Activated CD4-positive, alpha-beta memory T cell treated with anti-CD3 and anti-CD28 coated beads, Interleukin-2, amount 10 ng/mL, durations not matched to agents 7 days and 5 days (primary cell): ENCODE data around the gene CNR2. TPM values are rescaled to one million over a fixed set of nuclear protein-coding genes. Genes with fewer than 3 reads are reported as not detected.
A peak's percentile ranks its signal among the peaks of the same experiment; 100 is the strongest.

Experiments used
- CTCF ChIA-PET: fragments of 350-600 bp; sonication (Branson Sonifier 250); formaldehyde crosslinking; loops from one replicate; lab custom pipeline; 2021; ENCODE audit warnings: antibody characterized with exemption, inconsistent platforms; lab: Charles Lee
- POLR2A ChIA-PET: fragments of 350-600 bp; sonication (Branson Sonifier 250); formaldehyde crosslinking; loops from one replicate; lab custom pipeline; 2021; ENCODE audit warnings: antibody characterized with exemption; lab: Charles Lee
- DNase-seq: peaks from one replicate; pipeline ENCODE4 v3.0.0-alpha.2; 2020
- H3K27ac Mint-ChIP-seq: one replicate; pipeline ENCODE4 v1.8.0; 2021; ENCODE audit warnings: mild to moderate bottlenecking, mixed read lengths
- H3K27me3 Mint-ChIP-seq: one replicate; pipeline ENCODE4 v1.8.0; 2021; ENCODE audit warnings: mixed read lengths
- H3K36me3 Mint-ChIP-seq: one replicate; pipeline ENCODE4 v1.8.0; 2021; ENCODE audit warnings: low read depth, mixed read lengths
- H3K4me1 Mint-ChIP-seq: one replicate; pipeline ENCODE4 v1.8.0; 2021; ENCODE audit warnings: mixed read lengths
- H3K4me3 Mint-ChIP-seq: one replicate; pipeline ENCODE4 v1.8.0; 2021; ENCODE audit warnings: mild to moderate bottlenecking, mixed read lengths
- H3K9me3 Mint-ChIP-seq: one replicate; pipeline ENCODE4 v1.8.0; 2021; ENCODE audit warnings: mixed read lengths
- total RNA-seq, 2 experiments: library from RNA; stranded (reverse); gene quantifications; one replicate each; pipeline ENCODE4 v1.2.3, GENCODE V29; 2021

CNR2 gene
- total RNA-seq, 2 experiments from 2014 or later: 0.08 TPM; not detected in 1

DNA sequence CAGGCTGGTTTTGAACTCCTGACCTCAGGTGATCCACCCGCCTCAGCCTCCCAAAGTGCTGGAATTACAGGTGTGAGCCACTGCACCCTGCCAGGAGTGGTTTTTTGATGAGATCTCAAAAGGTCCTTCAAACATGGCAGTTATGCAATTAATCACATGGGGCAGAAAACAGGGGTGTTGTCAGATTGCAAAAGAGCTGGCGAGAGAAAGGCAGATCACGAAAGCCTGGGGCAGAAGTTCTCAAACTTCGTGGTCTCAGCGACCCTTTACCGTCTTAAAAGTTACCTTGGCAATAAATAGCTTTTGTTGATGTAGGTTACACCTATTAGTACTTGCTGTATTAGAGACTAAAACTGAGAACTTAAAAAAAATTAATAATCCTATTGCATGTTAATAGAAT lies 16.1 kb downstream of the CNR2 start:
- Mint-ChIP-seq H3K4me1 (peaks cover 16% of the 10 kb centered on the region), H3K4me3 (no peak overlapping the region), H3K27ac (no peak overlapping the region), H3K27me3 (peaks cover 21% of the 10 kb centered on the region), H3K36me3 (no peaks in the 10 kb centered on the region), H3K9me3 (no peaks in the 10 kb centered on the region)
- ChIA-PET CTCF (interaction anchor here (0.7 to 2.0 kb wide), 2 partner anchors 20 to 912 kb away, joined by 3 to 5 read pairs; no protein-coding TSS in a partner anchor), POLR2A (no interaction called here)
- no peak for DNase-seq

- Mint-ChIP-seq H3K36me3 (no peaks in the 10 kb centered on the region), H3K4me3 (no peak overlapping the region), H3K27ac (no peak overlapping the region), H3K4me1 (peaks cover 16% of the 10 kb centered on the region), H3K27me3 (peaks cover 19% of the 10 kb centered on the region), H3K9me3 (no peaks in the 10 kb centered on the region)
- CTCF ChIA-PET: interaction anchor here (0.7 to 2.0 kb wide), 2 partner anchors 20 to 911 kb away, joined by 3 to 5 read pairs; no protein-coding TSS in a partner anchor
- no peak for DNase-seq
- POLR2A ChIA-PET: no interaction called here
Observed at GRCh38 chr1:23896491-23896890, 16.7 kb downstream of the CNR2 start.

GRCh38 chr1:23895993-23896392 lies 17.2 kb downstream of the CNR2 start:
- peaks cover 17% of the 10 kb centered on the region for H3K27me3 Mint-ChIP-seq
- H3K4me3 Mint-ChIP-seq: no peak overlapping the region
- no peak overlapping the region for H3K27ac Mint-ChIP-seq
- ChIA-PET POLR2A (no interaction called here), CTCF (interaction anchor here (2.0 kb wide), 1 partner anchor 21 kb away, joined by 5 read pairs; no protein-coding TSS in a partner anchor)
- no peaks in the 10 kb centered on the region for H3K36me3 Mint-ChIP-seq
- peaks cover 16% of the 10 kb centered on the region for H3K4me1 Mint-ChIP-seq
- DNase-seq: no peak
- no peaks in the 10 kb centered on the region for H3K9me3 Mint-ChIP-seq

DNA sequence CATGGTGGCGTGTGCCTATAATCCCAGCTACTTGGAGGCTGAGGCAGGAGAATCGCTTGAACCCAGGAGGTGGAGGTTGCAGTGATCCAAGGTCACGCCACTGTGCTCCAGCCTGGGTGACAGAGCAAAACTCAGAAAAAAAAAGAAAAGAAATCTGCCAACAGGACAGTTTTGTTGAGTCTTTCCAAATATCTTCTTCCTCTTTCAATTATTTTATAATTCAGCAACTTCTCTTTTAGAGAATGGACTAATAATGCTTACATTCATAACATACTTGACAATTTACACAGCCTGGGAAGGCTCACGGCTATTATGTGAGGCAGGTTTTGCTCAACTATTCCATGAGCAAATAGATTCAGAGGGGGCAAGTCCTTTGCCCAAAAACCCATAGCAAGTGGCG lies 18.1 kb downstream of the CNR2 start:
- peaks cover 14% of the 10 kb centered on the region for H3K4me1 Mint-ChIP-seq
- no peaks in the 10 kb centered on the region for H3K36me3 Mint-ChIP-seq
- no peaks in the 10 kb centered on the region for H3K9me3 Mint-ChIP-seq
- H3K27ac Mint-ChIP-seq: no peak overlapping the region
- no peak overlapping the region for H3K4me3 Mint-ChIP-seq
- POLR2A ChIA-PET: no interaction called here
- no peak for DNase-seq
- CTCF ChIA-PET: no interaction called here
- H3K27me3 Mint-ChIP-seq: peaks cover 12% of the 10 kb centered on the region

DNA sequence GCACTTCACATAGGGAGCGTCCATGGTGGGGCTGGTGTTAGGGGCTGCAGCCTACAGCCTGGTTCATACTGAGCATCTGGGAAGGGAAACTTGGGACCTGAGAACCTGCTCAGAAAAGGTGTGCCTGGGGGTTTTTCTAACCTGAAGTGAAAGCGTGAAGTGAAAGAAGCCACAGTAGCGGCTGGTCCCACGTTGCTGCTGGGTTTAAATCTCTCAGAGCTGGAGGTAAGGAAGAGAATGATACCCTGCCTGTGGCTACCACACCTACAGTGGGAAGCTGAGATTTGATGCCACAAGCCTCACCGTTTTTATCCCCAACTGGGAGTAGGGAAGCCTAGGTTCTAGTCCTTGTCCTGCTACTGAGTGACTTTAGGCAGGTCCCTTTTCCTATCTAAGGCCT lies 24.1 kb downstream of the CNR2 start:
- Mint-ChIP-seq H3K27me3 (peaks cover 7% of the 10 kb centered on the region), H3K4me1 (no peaks in the 10 kb centered on the region), H3K9me3 (no peaks in the 10 kb centered on the region), H3K36me3 (no peaks in the 10 kb centered on the region), H3K4me3 (no peak overlapping the region), H3K27ac (no peak overlapping the region)
- DNase-seq: no peak
- POLR2A ChIA-PET: no interaction called here
- CTCF ChIA-PET: interaction anchor here (0.6 kb wide), 1 partner anchor 119 kb away, joined by 4 read pairs; no protein-coding TSS in a partner anchor

GRCh38 chr1:23885222-23885621 lies 27.9 kb downstream of the CNR2 start:
- ChIA-PET CTCF (no interaction called here), POLR2A (interaction anchor here (0.6 kb wide), 1 partner anchor 20 kb away, joined by 3 read pairs; no protein-coding TSS in a partner anchor)
- Mint-ChIP-seq H3K27ac (no peak overlapping the region), H3K36me3 (no peaks in the 10 kb centered on the region), H3K4me1 (no peaks in the 10 kb centered on the region), H3K9me3 (no peaks in the 10 kb centered on the region), H3K27me3 (peaks cover 4% of the 10 kb centered on the region), H3K4me3 (no peak overlapping the region)
- DNase-seq: no peak

DNA sequence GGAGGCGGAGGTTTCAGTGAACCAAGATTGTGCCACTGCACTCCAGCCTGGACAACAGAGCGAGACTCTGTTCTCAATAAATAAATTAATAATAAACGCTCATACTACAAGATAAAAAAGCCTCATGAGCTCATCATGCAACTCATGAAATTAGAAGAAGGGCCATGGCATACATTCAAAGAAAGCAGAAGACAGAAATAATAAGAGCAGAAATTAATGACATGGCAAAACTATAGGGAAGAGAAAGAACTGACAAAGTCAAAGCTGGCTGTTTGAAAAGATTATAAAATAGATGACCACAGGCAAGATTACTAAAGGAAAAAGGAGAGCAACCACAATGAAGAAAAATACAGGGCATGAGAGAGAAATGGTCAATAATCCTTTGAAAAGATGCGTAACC lies 30.4 kb downstream of the CNR2 start:
- no peak for DNase-seq
- ChIA-PET POLR2A (no interaction called here), CTCF (no interaction called here)
- Mint-ChIP-seq H3K4me3 (no peak overlapping the region), H3K4me1 (no peaks in the 10 kb centered on the region), H3K27me3 (peaks cover 4% of the 10 kb centered on the region), H3K36me3 (peaks cover 8% of the 10 kb centered on the region), H3K27ac (no peak overlapping the region), H3K9me3 (peaks cover 14% of the 10 kb centered on the region)

DNA sequence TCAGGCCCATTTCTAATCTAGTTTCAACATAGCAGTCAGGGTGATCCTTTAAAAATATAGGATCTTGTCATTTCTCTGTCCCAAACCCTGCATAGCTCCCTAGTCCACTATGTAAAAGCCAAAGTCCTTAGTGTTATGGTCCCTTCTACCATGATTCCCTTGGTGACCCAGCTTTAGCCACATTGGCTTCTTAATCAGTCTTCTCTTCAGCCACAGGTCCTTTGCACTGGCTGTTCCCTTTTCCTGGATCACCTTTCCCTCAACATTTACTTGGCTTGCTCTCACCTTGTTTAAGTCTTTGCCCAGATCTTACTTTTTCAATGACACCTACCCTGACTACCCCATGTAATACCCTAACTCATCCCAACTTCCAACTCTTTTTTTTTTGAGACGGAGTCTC lies 33.4 kb downstream of the CNR2 start:
- ChIA-PET CTCF (no interaction called here), POLR2A (interaction anchor here (0.6 kb wide), 1 partner anchor 17 kb away, joined by 3 read pairs; no protein-coding TSS in a partner anchor)
- H3K27ac Mint-ChIP-seq: no peak overlapping the region

GRCh38 chr1:23878668-23879067 lies 34.5 kb downstream of the CNR2 start:
- peaks cover 10% of the 10 kb centered on the region for H3K27me3 Mint-ChIP-seq
- no peaks in the 10 kb centered on the region for H3K4me1 Mint-ChIP-seq
- peaks cover 18% of the 10 kb centered on the region for H3K36me3 Mint-ChIP-seq
- no peak overlapping the region for H3K4me3 Mint-ChIP-seq
- POLR2A ChIA-PET: no interaction called here
- CTCF ChIA-PET: interaction anchor here (1.5 kb wide), 1 partner anchor 68 kb away, joined by 5 read pairs; no protein-coding TSS in a partner anchor
- DNase-seq: no peak
- peaks cover 22% of the 10 kb centered on the region for H3K9me3 Mint-ChIP-seq
- no peak overlapping the region for H3K27ac Mint-ChIP-seq

More for the DNA sequence above, 33.4 kb downstream of the CNR2 start:
- H3K27me3 Mint-ChIP-seq: peaks cover 7% of the 10 kb centered on the region
- H3K9me3 Mint-ChIP-seq: peaks cover 22% of the 10 kb centered on the region
- H3K4me3 Mint-ChIP-seq: no peak overlapping the region
- H3K36me3 Mint-ChIP-seq: peaks cover 18% of the 10 kb centered on the region
- no peaks in the 10 kb centered on the region for H3K4me1 Mint-ChIP-seq
- DNase-seq: no peak

DNA sequence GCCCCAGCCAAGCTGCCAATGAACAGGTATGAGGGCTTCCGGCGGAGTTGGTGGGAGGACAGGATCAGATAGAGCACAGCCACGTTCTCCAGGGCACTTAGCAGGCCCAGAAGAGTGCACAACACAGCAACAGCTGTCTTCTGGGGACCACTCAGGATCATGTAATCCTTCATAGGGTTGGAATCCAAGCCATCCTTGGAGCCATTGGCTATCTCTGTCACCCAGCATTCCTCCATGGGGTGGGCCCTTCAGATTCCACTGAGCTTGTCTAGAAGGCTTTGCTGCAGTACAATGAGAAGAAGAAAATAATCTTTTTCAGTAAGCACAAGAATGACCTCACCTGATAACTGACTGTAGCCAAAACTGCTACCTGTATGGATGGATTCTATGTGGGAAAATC lies 37.8 kb downstream of the CNR2 start:
- Mint-ChIP-seq H3K27ac (no peak overlapping the region), H3K36me3 (peaks cover 18% of the 10 kb centered on the region), H3K4me1 (no peaks in the 10 kb centered on the region), H3K27me3 (peaks cover 6% of the 10 kb centered on the region), H3K4me3 (no peak overlapping the region), H3K9me3 (peaks cover 22% of the 10 kb centered on the region)
- ChIA-PET POLR2A (no interaction called here), CTCF (interaction anchor here (0.5 kb wide), 1 partner anchor 55 kb away, joined by 3 read pairs; no protein-coding TSS in a partner anchor)
- DNase-seq: no peak

- peaks cover 7% of the 10 kb centered on the region for H3K9me3 Mint-ChIP-seq
- peaks cover 8% of the 10 kb centered on the region for H3K36me3 Mint-ChIP-seq
- peaks cover 11% of the 10 kb centered on the region for H3K27me3 Mint-ChIP-seq
- no peak overlapping the region for H3K4me3 Mint-ChIP-seq
- ChIA-PET POLR2A (no interaction called here), CTCF (no interaction called here)
- no peak overlapping the region for H3K27ac Mint-ChIP-seq
- peaks cover 10% of the 10 kb centered on the region for H3K4me1 Mint-ChIP-seq
- no peak for DNase-seq
Observed at GRCh38 chr1:23872421-23872820, 40.7 kb downstream of the CNR2 start.

DNA sequence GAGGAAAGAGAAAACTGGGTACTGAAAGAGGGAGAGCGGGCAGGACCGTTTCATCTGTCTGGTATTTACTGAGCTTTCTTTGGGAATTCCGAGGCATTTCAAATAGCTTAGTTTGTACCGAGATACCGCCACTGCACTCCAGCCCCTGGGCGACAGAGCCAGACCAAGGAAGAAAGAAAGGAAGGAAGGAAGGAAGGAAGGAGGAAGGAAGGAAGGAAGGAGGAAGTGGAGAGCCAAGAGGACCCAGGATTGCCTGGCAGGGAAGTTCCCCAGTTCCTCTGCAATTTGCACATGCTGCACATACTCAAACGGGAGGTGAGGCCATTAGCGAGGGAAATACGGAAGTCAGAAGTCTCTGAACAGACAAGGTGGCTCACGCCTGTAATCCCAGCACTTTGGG lies 44.1 kb downstream of the CNR2 start:
- Mint-ChIP-seq H3K27me3 (peaks cover 5% of the 10 kb centered on the region), H3K4me1 (peaks cover 18% of the 10 kb centered on the region), H3K36me3 (peaks cover 5% of the 10 kb centered on the region), H3K27ac (no peak overlapping the region), H3K4me3 (no peak overlapping the region), H3K9me3 (no peaks in the 10 kb centered on the region)
- ChIA-PET CTCF (interaction anchor here (0.6 to 2.1 kb wide), 7 partner anchors 30 to 846 kb away, joined by 3 to 23 read pairs (median 4); no protein-coding TSS in a partner anchor), POLR2A (no interaction called here)
- no peak for DNase-seq

GRCh38 chr1:23868557-23869016 lies 44.6 kb downstream of the CNR2 start:
- no peak for DNase-seq
- Mint-ChIP-seq H3K27me3 (peaks cover 5% of the 10 kb centered on the region), H3K4me1 (peaks cover 18% of the 10 kb centered on the region), H3K27ac (peak overlapping the region; percentile 11), H3K36me3 (peaks cover 5% of the 10 kb centered on the region), H3K4me3 (peak overlapping the region; percentile 78), H3K9me3 (no peaks in the 10 kb centered on the region)
- ChIA-PET POLR2A (interaction anchor here (0.8 to 1.3 kb wide), 2 partner anchors 58 to 89 kb away, joined by 3 to 4 read pairs; no protein-coding TSS in a partner anchor), CTCF (interaction anchor here (0.6 to 2.1 kb wide), 6 partner anchors 30 to 169 kb away, joined by 3 to 23 read pairs (median 4); no protein-coding TSS in a partner anchor)
